ENCODE data around the gene PCOLCE2. TPM values are rescaled to one million over a fixed set of nuclear protein-coding genes. Genes with fewer than 3 reads are reported as not detected.

PCOLCE2 gene
- total and polyA plus RNA-seq, 10 donors: 1.8 to 18.2 (median 6.5) TPM

DNA sequence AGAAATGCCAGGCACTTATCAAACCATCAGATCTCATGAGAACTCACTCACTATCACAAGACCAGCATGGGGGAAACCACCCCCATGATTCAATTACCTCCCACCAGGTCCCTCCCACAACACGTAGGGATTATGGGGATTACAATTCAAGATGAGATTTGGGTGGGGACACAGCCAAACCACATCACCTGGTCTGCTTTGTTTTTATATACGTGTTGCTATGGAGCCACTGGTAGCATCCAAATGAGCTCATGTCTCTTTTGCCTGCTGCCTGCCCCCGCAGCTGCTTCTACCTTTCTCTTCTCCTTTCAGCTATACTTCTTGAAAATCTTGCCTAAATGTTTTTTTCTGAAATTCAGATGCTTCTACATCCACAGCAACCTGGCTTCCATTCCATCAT, 26.8 kb upstream of the PCOLCE2 start:
- H3K27me3 ChIP-seq (replicated peaks in 1 of 7): peaks cover 0 to 2% (median 0%) of the 10 kb centered on the region in 7 donors
- H3K4me3 ChIP-seq: no peak overlapping the region
- no peaks in the 10 kb centered on the region for H3K9me3 ChIP-seq
- WGBS, 5 donors: 79 to 93% (median 87%) methylated on average over 3 of the region's 3 CpGs
- no peaks in the 10 kb centered on the region for H3K36me3 ChIP-seq
- H3K4me1 ChIP-seq: no peaks in the 10 kb centered on the region
- intact Hi-C loops (cut with DNase I; ENCODE audit: low total_unique reads): no loop called here
- TF ChIP-seq POLR2AphosphoS5 (IDR thresholded peaks at IDR 0.05) (no peak), POLR2A (IDR thresholded peaks at IDR 0.05) (no peak)
- no peak for DNase-seq
- H3K27ac ChIP-seq: no peak overlapping the region

GRCh38 chr3:142914286-142914811, 25.5 kb upstream of the PCOLCE2 start:
- 38 to 65% (median 58%) methylated on average over 3 of the region's 3 CpGs for WGBS, 5 donors
- Histone ChIP-seq H3K27ac (no peak overlapping the region), H3K36me3 (no peaks in the 10 kb centered on the region), H3K27me3 (replicated peaks in 1 of 7) (peaks cover 0 to 4% (median 0%) of the 10 kb centered on the region in 7 donors), H3K9me3 (no peaks in the 10 kb centered on the region), H3K4me1 (no peaks in the 10 kb centered on the region), H3K4me3 (no peak overlapping the region)
- intact Hi-C loops (cut with DNase I; ENCODE audit: low total_unique reads): no loop called here
- no peak for DNase-seq
- TF ChIP-seq POLR2A (IDR thresholded peaks at IDR 0.05) (no peak), CTCF (IDR thresholded peaks at IDR 0.05 in 8 of 11, conservative IDR thresholded peaks at IDR 0.05 in 3 of 11) (no peak), POLR2AphosphoS5 (IDR thresholded peaks at IDR 0.05) (no peak)

GRCh38 chr3:142913432-142913831, 24.5 kb upstream of the PCOLCE2 start:
- Histone ChIP-seq H3K27ac (no peak overlapping the region), H3K4me3 (no peak overlapping the region), H3K9me3 (no peaks in the 10 kb centered on the region), H3K27me3 (replicated peaks in 1 of 7) (peaks cover 0 to 4% (median 0%) of the 10 kb centered on the region in 7 donors), H3K4me1 (no peaks in the 10 kb centered on the region), H3K36me3 (no peaks in the 10 kb centered on the region)
- TF ChIP-seq POLR2A (IDR thresholded peaks at IDR 0.05): no peak
- intact Hi-C loops (cut with DNase I; ENCODE audit: low total_unique reads): no loop called here
- WGBS, 5 donors: 91 to 100% (median 96%) methylated on average over 1 of the region's 1 CpG
- no peak for DNase-seq

- Histone ChIP-seq H3K9me3 (no peaks in the 10 kb centered on the region), H3K27me3 (replicated peaks in 1 of 7) (peaks cover 0 to 4% (median 0%) of the 10 kb centered on the region in 7 donors), H3K27ac (no peak overlapping the region), H3K4me1 (no peaks in the 10 kb centered on the region), H3K36me3 (no peaks in the 10 kb centered on the region), H3K4me3 (no peak overlapping the region)
- 73 to 90% (median 85%) methylated on average over 6 of the region's 6 CpGs for WGBS, 5 donors
- no peak for DNase-seq
- TF ChIP-seq POLR2A (IDR thresholded peaks at IDR 0.05): no peak
- TF ChIP-seq CTCF (IDR thresholded peaks at IDR 0.05 in 8 of 11, conservative IDR thresholded peaks at IDR 0.05 in 3 of 11): no peak
- TF ChIP-seq POLR2AphosphoS5 (IDR thresholded peaks at IDR 0.05): no peak
- intact Hi-C loops (cut with DNase I; ENCODE audit: low total_unique reads): no loop called here
Measured at GRCh38 chr3:142912402-142913172, 23.7 kb upstream of the PCOLCE2 start.

GRCh38 chr3:142910280-142910679, 21.4 kb upstream of the PCOLCE2 start:
- no peak overlapping the region for H3K27ac ChIP-seq
- H3K36me3 ChIP-seq: no peaks in the 10 kb centered on the region
- 76 to 81% (median 78%) methylated on average over 2 of the region's 2 CpGs for WGBS, 5 donors
- intact Hi-C loops (cut with DNase I; ENCODE audit: low total_unique reads): no loop called here
- TF ChIP-seq CTCF (IDR thresholded peaks at IDR 0.05 in 8 of 11, conservative IDR thresholded peaks at IDR 0.05 in 3 of 11): no peak
- no peak for TF ChIP-seq POLR2AphosphoS5 (IDR thresholded peaks at IDR 0.05)
- TF ChIP-seq POLR2A (IDR thresholded peaks at IDR 0.05): no peak
- H3K9me3 ChIP-seq: no peaks in the 10 kb centered on the region
- DNase-seq: no peak
- H3K27me3 ChIP-seq (replicated peaks in 1 of 7): peaks cover 0 to 4% (median 0%) of the 10 kb centered on the region in 7 donors
- H3K4me1 ChIP-seq: peaks cover 0 to under 1% (median 0%) of the 10 kb centered on the region in 6 donors
- H3K4me3 ChIP-seq: no peak overlapping the region

Data from spleen (tissue), 11 donors.